Measurements from ENCODE around the gene CDC5L.

GRCh38 chr6:44342052-44342451 is 45.5 kb upstream of the CDC5L start:
- TF ChIP-seq CTCF (IDR thresholded peaks at IDR 0.05), result no peak
- no peak for TF ChIP-seq POLR2A (IDR thresholded peaks at IDR 0.05)

Data from esophagus squamous epithelium (tissue), 4 donors.